ENCODE measurements around the gene MYO16. TPM values are rescaled to one million over a fixed set of nuclear protein-coding genes. Genes with fewer than 3 reads are reported as not detected.

The MYO16 gene
- total and polyA plus RNA-seq, 7 donors, result under 0.01 to 0.33 (median 0.28) TPM; not detected in 2

GRCh38 chr13:108728370-108728769 is 99.0 kb downstream of the MYO16 start:
- Histone ChIP-seq H3K4me1 (no peaks in the 10 kb centered on the region), H3K9me3 (no peaks in the 10 kb centered on the region), H3K27ac (no peak overlapping the region), H3K27me3 (no peaks in the 10 kb centered on the region), H3K4me3 (no peak overlapping the region), H3K36me3 (no peaks in the 10 kb centered on the region)
- DNase-seq, result no peak
- WGBS, 2 donors, result 59 to 68% methylated on average over 5 of the region's 5 CpGs
- intact Hi-C loops (cut with DNase I), result no loop called here
- TF ChIP-seq POLR2AphosphoS5 (IDR thresholded peaks at IDR 0.05), result no peak
- no peak for TF ChIP-seq EP300 (IDR thresholded peaks at IDR 0.05)
- TF ChIP-seq POLR2A (IDR thresholded peaks at IDR 0.05), result no peak
- TF ChIP-seq CTCF (IDR thresholded peaks at IDR 0.05), result no peak

- no peak overlapping the region for H3K27ac ChIP-seq
- intact Hi-C loops (cut with DNase I), result no loop called here
These were observed 103.7 kb downstream of the MYO16 start for GRCh38 chr13:108733022-108733560.

GRCh38 chr13:108734676-108735075 is 105.3 kb downstream of the MYO16 start:
- 54 to 70% methylated on average over 4 of the region's 4 CpGs for WGBS, 2 donors

More at GRCh38 chr13:108733022-108733560, 103.7 kb downstream of the MYO16 start:
- H3K4me1 ChIP-seq, result no peaks in the 10 kb centered on the region
- DNase-seq, result no peak
- no peak overlapping the region for H3K4me3 ChIP-seq
- 46 to 50% methylated on average over 3 of the region's 3 CpGs for WGBS, 2 donors
- no peak for TF ChIP-seq EP300 (IDR thresholded peaks at IDR 0.05)
- no peak for TF ChIP-seq CTCF (IDR thresholded peaks at IDR 0.05)
- TF ChIP-seq POLR2AphosphoS5 (IDR thresholded peaks at IDR 0.05), result no peak
- no peak for TF ChIP-seq POLR2A (IDR thresholded peaks at IDR 0.05)
- no peaks in the 10 kb centered on the region for H3K9me3 ChIP-seq
- H3K36me3 ChIP-seq, result no peaks in the 10 kb centered on the region
- H3K27me3 ChIP-seq, result no peaks in the 10 kb centered on the region

GRCh38 chr13:108741930-108742329 is 112.5 kb downstream of the MYO16 start:
- no peak overlapping the region for H3K4me3 ChIP-seq

More at GRCh38 chr13:108734676-108735075, 105.3 kb downstream of the MYO16 start:
- H3K27me3 ChIP-seq, result no peaks in the 10 kb centered on the region
- H3K36me3 ChIP-seq, result no peaks in the 10 kb centered on the region
- TF ChIP-seq CTCF (IDR thresholded peaks at IDR 0.05) (no peak), POLR2A (IDR thresholded peaks at IDR 0.05) (no peak), EP300 (IDR thresholded peaks at IDR 0.05) (no peak), POLR2AphosphoS5 (IDR thresholded peaks at IDR 0.05) (no peak)
- no peaks in the 10 kb centered on the region for H3K9me3 ChIP-seq
- DNase-seq, result no peak
- H3K27ac ChIP-seq, result no peak overlapping the region
- H3K4me1 ChIP-seq, result no peaks in the 10 kb centered on the region
- H3K4me3 ChIP-seq, result no peak overlapping the region
- intact Hi-C loops (cut with DNase I), result no loop called here

More at GRCh38 chr13:108741930-108742329, 112.5 kb downstream of the MYO16 start:
- TF ChIP-seq POLR2AphosphoS5 (IDR thresholded peaks at IDR 0.05) (no peak), POLR2A (IDR thresholded peaks at IDR 0.05) (no peak), CTCF (IDR thresholded peaks at IDR 0.05) (no peak), EP300 (IDR thresholded peaks at IDR 0.05) (no peak)
- Histone ChIP-seq H3K36me3 (no peaks in the 10 kb centered on the region), H3K27me3 (no peaks in the 10 kb centered on the region), H3K9me3 (peaks cover 0 to 2% (median 0%) of the 10 kb centered on the region in 4 donors), H3K4me1 (no peaks in the 10 kb centered on the region), H3K27ac (no peak overlapping the region)
- no peak for DNase-seq
- intact Hi-C loops (cut with DNase I), result no loop called here
- WGBS, 2 donors, result 67 to 79% methylated on average over 5 of the region's 5 CpGs
